Lung (tissue), 12 donors: Measurements from ENCODE around the gene KLHL2. TPM values are rescaled to one million over a fixed set of nuclear protein-coding genes. Genes with fewer than 3 reads are reported as not detected.

ENCODE experiments used
- ATAC-seq: fragments of 200-7000 bp; cut with Tn5 transposase; one replicate; pipeline ENCODE4 v1.9.1; 2020; ENCODE audit warnings: moderate number of reproducible peaks; ENCODE audit not compliant: insufficient read depth, low FRiP score
- DNase-seq, 3 donors: peaks; one replicate each; pipeline ENCODE4 v3.0.0-alpha.2; 2013 to 2017
- H3K27ac ChIP-seq, 2 donors: one replicate each; pipeline ENCODE4 v1.5.1; 2013; ENCODE audit warnings: mild to moderate bottlenecking in 2 of 2, moderate library complexity in 2 of 2, control low read depth in 1 of 2, inconsistent platforms in 1 of 2, low read depth in 1 of 2, low read length in 1 of 2
- H3K27me3 ChIP-seq, 3 donors: one replicate each; pipeline ENCODE4 v1.5.1; 2013; ENCODE audit warnings: low read length in 2 of 3; ENCODE audit not compliant: control insufficient read depth in 3 of 3, insufficient read depth in 3 of 3
- H3K36me3 ChIP-seq, 4 donors: one replicate each; pipeline ENCODE4 v1.5.1; 2013; ENCODE audit warnings: low read length in 4 of 4, mild to moderate bottlenecking in 1 of 4, moderate library complexity in 1 of 4; ENCODE audit not compliant: control insufficient read depth in 4 of 4, insufficient read depth in 4 of 4
- H3K4me1 ChIP-seq, 5 donors: one replicate each; pipeline ENCODE4 v1.5.1; 2013; ENCODE audit warnings: low read length in 5 of 5, mild to moderate bottlenecking in 2 of 5, moderate library complexity in 1 of 5; ENCODE audit not compliant: control insufficient read depth in 5 of 5, insufficient read depth in 5 of 5
- H3K4me3 ChIP-seq: one replicate; pipeline ENCODE4 v1.5.1; 2013; ENCODE audit warnings: mild to moderate bottlenecking, control low read depth, moderate library complexity
- H3K9ac ChIP-seq, 2 donors: one replicate each; pipeline ENCODE4 v1.5.1; 2013; ENCODE audit warnings: low read length in 2 of 2, control low read depth in 1 of 2; ENCODE audit not compliant: insufficient read depth in 1 of 2
- H3K9me3 ChIP-seq, 4 donors: one replicate each; pipeline ENCODE4 v1.5.1; 2013; ENCODE audit warnings: low read length in 3 of 4, mild to moderate bottlenecking in 1 of 4, moderate library complexity in 1 of 4; ENCODE audit not compliant: control insufficient read depth in 4 of 4, insufficient read depth in 3 of 4
- CTCF ChIP-seq: IDR thresholded peaks from 2 replicates; pipeline ENCODE4 v1.5.1; 2012; ENCODE audit warnings: mild to moderate bottlenecking; ENCODE audit errors: control extremely low read depth, extremely low read depth
- WGBS, 2 donors: extraction: QIAGEN DNeasy Blood & Tissue Kit; methylation state at CpG; one replicate each; pipeline ENCODE4 v1.1.7; 2013; 5-methylcytosine and 5-hydroxymethylcytosine counted together
- polyA plus RNA-seq, 2 donors: library from polyadenylated mRNA; stranded (reverse); fragments of 200-250 nt; gene quantifications; one replicate each; pipeline ENCODE4 v1.2.1, GENCODE V29; 2013
- total RNA-seq, 2 donors: library from RNA; depleted of rRNA in 1 of 2; stranded (reverse); fragments of >200 nt in 1 of 2; gene quantifications; one replicate each; pipeline ENCODE4 v1.2.1, GENCODE V29; 2014 to 2021
- donor health status: control.
- donor health status: control.
- donor health status: Bipolar disorder and iron deficiency.
- donor health status: healthy.
- donor health status: DM: yes; HTN: yes; CAD: no.

KLHL2 gene
- total and polyA plus RNA-seq, 4 donors, result 17.3 to 43.0 (median 33.7) TPM

GRCh38 chr4:165192956-165193355, 14.4 kb upstream of the KLHL2 start:
- Histone ChIP-seq H3K9ac (no peak overlapping the region), H3K4me3 (no peak overlapping the region), H3K9me3 (no peaks in the 10 kb centered on the region), H3K36me3 (no peaks in the 10 kb centered on the region), H3K4me1 (no peaks in the 10 kb centered on the region), H3K27ac (no peak overlapping the region), H3K27me3 (no peaks in the 10 kb centered on the region)
- no peak for TF ChIP-seq CTCF
- no peak for DNase-seq
- 91 to 94% methylated on average over 4 of the region's 4 CpGs for WGBS, 2 donors
- no peak for ATAC-seq

- no peaks in the 10 kb centered on the region for H3K4me1 ChIP-seq
- no peak overlapping the region for H3K9ac ChIP-seq
- H3K27me3 ChIP-seq, result peaks cover 0 to 2% (median 0%) of the 10 kb centered on the region in 3 donors
- H3K27ac ChIP-seq, result no peak overlapping the region
- no peak overlapping the region for H3K4me3 ChIP-seq
- no peaks in the 10 kb centered on the region for H3K9me3 ChIP-seq
- no peaks in the 10 kb centered on the region for H3K36me3 ChIP-seq
- 93% methylated on average over 1 of the region's 1 CpG for WGBS, 2 donors
- DNase-seq, result no peak
- ATAC-seq, result no peak
- TF ChIP-seq CTCF, result no peak
Observed at GRCh38 chr4:165194368-165194767, 13.0 kb upstream of the KLHL2 start.

DNA sequence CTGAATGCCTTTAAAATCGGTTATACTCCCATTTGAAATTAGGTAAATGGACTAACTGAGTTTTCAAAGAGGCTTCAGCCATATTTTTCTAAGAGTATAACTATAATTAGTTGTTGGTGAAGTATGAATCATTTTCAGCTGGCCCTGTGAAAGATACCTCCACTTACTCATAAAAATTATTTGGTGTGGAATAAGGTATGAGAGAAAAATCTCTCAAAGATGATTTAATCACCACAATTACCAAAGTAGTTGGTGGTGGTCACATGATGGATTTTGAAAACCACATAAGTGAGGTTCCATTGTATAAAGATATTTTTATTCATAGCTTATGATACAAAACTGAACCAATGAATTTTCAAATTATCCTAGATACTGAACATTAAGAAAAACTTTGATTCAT, 9.0 kb upstream of the KLHL2 start:
- DNase-seq, result no peak
- no peaks in the 10 kb centered on the region for H3K36me3 ChIP-seq
- H3K9me3 ChIP-seq, result no peaks in the 10 kb centered on the region
- no peak overlapping the region for H3K27ac ChIP-seq
- no peak for ATAC-seq
- no peaks in the 10 kb centered on the region for H3K4me1 ChIP-seq
- H3K9ac ChIP-seq, result no peak overlapping the region
- TF ChIP-seq CTCF, result no peak
- peaks cover 0 to 2% (median 0%) of the 10 kb centered on the region in 3 donors for H3K27me3 ChIP-seq
- no peak overlapping the region for H3K4me3 ChIP-seq
- WGBS, 2 donors, result 88 to 100% methylated on average over 1 of the region's 1 CpG

GRCh38 chr4:165199286-165199685, 8.1 kb upstream of the KLHL2 start:
- Histone ChIP-seq H3K9ac (no peak overlapping the region), H3K27me3 (peaks cover 0 to 2% (median 0%) of the 10 kb centered on the region in 3 donors), H3K27ac (no peak overlapping the region), H3K36me3 (no peaks in the 10 kb centered on the region), H3K4me1 (no peaks in the 10 kb centered on the region), H3K4me3 (no peak overlapping the region), H3K9me3 (no peaks in the 10 kb centered on the region)
- ATAC-seq, result no peak
- no peak for TF ChIP-seq CTCF
- DNase-seq, result no peak
